DMS 273 (cell line): ENCODE measurements around the gene GPT2.
"Not testable (repeated sequence)": the region's sequence is repeated elsewhere in the genome, so short reads cannot be mapped to it uniquely, and the experiment has no call there.

Experiments
- DNase-seq: peaks from one replicate; lab custom pipeline; 2025; ENCODE audit not compliant: unreplicated experiment; lab: John Stamatoyannopoulos, UW

Gene GPT2

GRCh38 chr16:46862555-46863447, 21.4 kb upstream of the GPT2 start:
- DNase-seq = no peak

- DNase-seq = no peak
These were observed 17.9 kb upstream of the GPT2 start for GRCh38 chr16:46866286-46866685.

- DNase-seq = not testable (repeated sequence)
These were observed 16.7 kb upstream of the GPT2 start for GRCh38 chr16:46867486-46867885.

- not testable (repeated sequence) for DNase-seq
These were observed 15.3 kb upstream of the GPT2 start for GRCh38 chr16:46868891-46869290.

GRCh38 chr16:46871597-46871996, 12.6 kb upstream of the GPT2 start:
- DNase-seq = no peak

GRCh38 chr16:46873201-46873600, 11.0 kb upstream of the GPT2 start:
- DNase-seq = no peak

- no peak for DNase-seq
These were observed 8.9 kb upstream of the GPT2 start for GRCh38 chr16:46875243-46875642.

- no peak for DNase-seq
These were observed 1.7 kb upstream of the GPT2 start for GRCh38 chr16:46882304-46882939.

GRCh38 chr16:46882940-46883307, 1.2 kb upstream of the GPT2 start:
- no peak for DNase-seq

- no peak for DNase-seq
These were observed 841 bp upstream of the GPT2 start for GRCh38 chr16:46883353-46883689.

GRCh38 chr16:46884513-46885293, 541 bp downstream of the GPT2 start:
- peak; percentile 57 for DNase-seq

GRCh38 chr16:46885960-46886763, 2.0 kb downstream of the GPT2 start:
- DNase-seq = peak; percentile 69

GRCh38 chr16:46886764-46887523, 2.8 kb downstream of the GPT2 start:
- no peak for DNase-seq

GRCh38 chr16:46887524-46887854, 3.3 kb downstream of the GPT2 start:
- DNase-seq = no peak

GRCh38 chr16:46889245-46889941, 5.2 kb downstream of the GPT2 start:
- DNase-seq = no peak

GRCh38 chr16:46889942-46890300, 5.8 kb downstream of the GPT2 start:
- DNase-seq = no peak

GRCh38 chr16:46891910-46892309, 7.7 kb downstream of the GPT2 start:
- no peak for DNase-seq

- DNase-seq = no peak
These were observed 10.0 kb downstream of the GPT2 start for GRCh38 chr16:46894036-46894672.
